IMR-90 (cell line): ENCODE results near the gene OTUB2. TPM values are rescaled to one million over a fixed set of nuclear protein-coding genes. Genes with fewer than 3 reads are reported as not detected.

Source experiments
- ATAC-seq: fragments of 200-7000 bp; cut with Tn5 transposase; 2 replicates; pipeline ENCODE4 v1.9.1; 2020; ENCODE audit warnings: low read depth, mild to moderate bottlenecking, moderate library complexity
- BruUV-seq: library from RNA; stranded (reverse); fragments of 400-500 nt; replicated peaks from 2 replicates; lab custom pipeline; 2021; lab: Mats Ljungman, UMichigan
- CTCF ChIA-PET: fragments of 300-600 bp; formaldehyde crosslinking; extraction: SDS; loops from one replicate; lab custom pipeline; 2021; ENCODE audit warnings: antibody characterized with exemption; lab: Yijun Ruan, JAX
- POLR2A ChIA-PET: fragments of 300-600 bp; sonication (Branson Sonifier 250); formaldehyde crosslinking; loops from one replicate; lab custom pipeline; 2022; ENCODE audit warnings: antibody characterized with exemption; ENCODE audit not compliant: unreplicated experiment; lab: Charles Lee
- DNase-seq: peaks from one replicate; pipeline ENCODE4 v3.0.0; 2013
- H2AFZ ChIP-seq: replicated peaks from 2 replicates; pipeline ENCODE3; 2013; ENCODE audit warnings: low read length, mild to moderate bottlenecking; ENCODE audit not compliant: poor library complexity
- H2AK5ac ChIP-seq: 2 replicates; pipeline ENCODE4 v1.6.1; 2013; ENCODE audit warnings: low read depth, low read length, inconsistent platforms
- H2AK9ac ChIP-seq: replicated peaks from 2 replicates; pipeline ENCODE3; 2013; ENCODE audit warnings: mild to moderate bottlenecking, low read depth, low read length, moderate library complexity; ENCODE audit not compliant: poor library complexity
- H2BK120ac ChIP-seq: 2 replicates; pipeline ENCODE4 v1.6.1; 2013; ENCODE audit warnings: low read depth, low read length, inconsistent platforms
- H2BK15ac ChIP-seq: 3 replicates; pipeline ENCODE4 v1.6.1; 2013; ENCODE audit warnings: low read depth, low read length, inconsistent platforms
- H2BK20ac ChIP-seq: 2 replicates; pipeline ENCODE4 v1.6.1; 2013; ENCODE audit warnings: low read depth, mild to moderate bottlenecking, inconsistent platforms, low read length, moderate library complexity
- H2BK5ac ChIP-seq: 2 replicates; pipeline ENCODE4 v1.6.1; 2013; ENCODE audit warnings: mild to moderate bottlenecking, low read depth, low read length, inconsistent platforms; ENCODE audit not compliant: poor library complexity, severe bottlenecking
- H3K14ac ChIP-seq: replicated peaks from 2 replicates; pipeline ENCODE4 v1.6.1; 2013; ENCODE audit warnings: low read depth, low read length, inconsistent platforms
- H3K18ac ChIP-seq: 2 replicates; pipeline ENCODE4 v1.6.1; 2013; ENCODE audit warnings: low read depth, low read length, control low read depth
- H3K23ac ChIP-seq: 2 replicates; pipeline ENCODE4 v1.6.1; 2013; ENCODE audit warnings: low read depth, low read length, inconsistent platforms
- H3K27ac ChIP-seq: 2 replicates; pipeline ENCODE4 v1.5.1; 2013; ENCODE audit warnings: mild to moderate bottlenecking, control low read depth, low read length; ENCODE audit not compliant: insufficient read depth
- H3K27me3 ChIP-seq: 2 replicates; pipeline ENCODE4 v1.6.1; 2013; ENCODE audit warnings: low read length; ENCODE audit not compliant: control insufficient read depth, insufficient read depth
- H3K36me3 ChIP-seq: 2 replicates; pipeline ENCODE4 v1.6.1; 2013; ENCODE audit warnings: low read length, mixed read lengths; ENCODE audit not compliant: control insufficient read depth, insufficient read depth
- H3K4ac ChIP-seq: 2 replicates; pipeline ENCODE4 v1.6.1; 2013; ENCODE audit warnings: low read depth, low read length, inconsistent platforms
- H3K4me1 ChIP-seq: 2 replicates; pipeline ENCODE4 v1.6.1; 2013; ENCODE audit warnings: low read length, mixed read lengths; ENCODE audit not compliant: control insufficient read depth, insufficient read depth
- H3K4me2 ChIP-seq: 2 replicates; pipeline ENCODE4 v1.6.1; 2013; ENCODE audit warnings: low read depth, mild to moderate bottlenecking, control low read depth, low read length, moderate library complexity
- H3K4me3 ChIP-seq: 2 replicates; pipeline ENCODE4 v1.5.1; 2013; ENCODE audit warnings: low read depth, mild to moderate bottlenecking, control low read depth, low read length, moderate library complexity; ENCODE audit not compliant: insufficient read depth
- H3K56ac ChIP-seq: 2 replicates; pipeline ENCODE4 v1.6.1; 2013; ENCODE audit warnings: low read length, inconsistent platforms; ENCODE audit not compliant: insufficient read depth; ENCODE audit errors: extremely low read depth
- H3K79me1 ChIP-seq, 2 experiments: 2 replicates each; pipeline ENCODE4 v1.6.1; 2013; ENCODE audit warnings: low read length in 2 of 2, inconsistent platforms in 1 of 2, low read depth in 1 of 2
- H3K9ac ChIP-seq: 2 replicates; pipeline ENCODE4 v1.6.1; 2013; ENCODE audit warnings: low read depth, low read length, control low read depth
- H3K9me1 ChIP-seq: 2 replicates; pipeline ENCODE4 v1.6.1; 2013; ENCODE audit warnings: low read length, inconsistent platforms; ENCODE audit not compliant: insufficient read depth
- H3K9me3 ChIP-seq: 2 replicates; pipeline ENCODE4 v1.6.1; 2013; ENCODE audit warnings: low read length; ENCODE audit not compliant: control insufficient read depth, insufficient read depth
- H4K20me1 ChIP-seq: 2 replicates; pipeline ENCODE4 v1.6.1; 2013; ENCODE audit warnings: low read length, inconsistent platforms; ENCODE audit not compliant: insufficient read depth
- H4K5ac ChIP-seq: 2 replicates; pipeline ENCODE4 v1.6.1; 2013; ENCODE audit warnings: mild to moderate bottlenecking, low read depth, low read length, control low read depth
- H4K8ac ChIP-seq, 2 experiments: 2 replicates each; pipeline ENCODE4 v1.6.1; 2013; ENCODE audit warnings: low read depth in 2 of 2, low read length in 2 of 2, control low read depth in 1 of 2, inconsistent platforms in 1 of 2
- H4K91ac ChIP-seq: 2 replicates; pipeline ENCODE4 v1.6.1; 2013; ENCODE audit warnings: low read depth, low read length, inconsistent platforms; ENCODE audit not compliant: insufficient read depth
- BHLHE40 ChIP-seq: fragments of 150-350 bp; IDR thresholded peaks from 2 replicates; pipeline ENCODE4 v1.6.1; 2016; ENCODE audit warnings: mild to moderate bottlenecking, low read depth, low read length
- MAFK ChIP-seq: IDR thresholded peaks from 2 replicates; pipeline ENCODE4 v1.6.1; 2012; ENCODE audit warnings: low read depth, low read length, improper control_type of control experiment
- MAZ ChIP-seq: IDR thresholded peaks from 2 replicates; pipeline ENCODE4 v1.6.1; 2012; ENCODE audit warnings: low read depth, mild to moderate bottlenecking, low read length, improper control_type of control experiment, moderate library complexity, borderline replicate concordance
- NFE2L2 ChIP-seq: fragments of 150-350 bp; IDR thresholded peaks from 2 replicates; pipeline ENCODE4 v1.6.1; 2016; ENCODE audit warnings: low read depth, mild to moderate bottlenecking, low read length
- WGBS, 2 experiments: methylation state at CpG; one replicate each; pipeline versions ENCODE4 v1.1.5 to v1.1.7; 2013; ENCODE audit warnings: missing lambda C conversion rate in 2 of 2; ENCODE audit not compliant: insufficient read length in 1 of 2; ENCODE audit errors: extremely low coverage in 2 of 2; 5-methylcytosine and 5-hydroxymethylcytosine counted together
- dilution Hi-C: fragments of 300-500 bp; cut with HindIII; formaldehyde crosslinking; loops from one replicate; pipeline ENCODE4 v1.14.3; 2018; ENCODE audit warnings: low sequenced_read_pairs; ENCODE audit not compliant: unreplicated experiment
- in situ Hi-C: fragments of 300-500 bp; cut with MboI; formaldehyde crosslinking; loops from 3 replicates; pipeline ENCODE4 v1.14.3; 2019; ENCODE audit warnings: low sequenced_read_pairs, inconsistent platforms, mixed read lengths
- intact Hi-C: fragments of 100-400 bp; cut with micrococcal nuclease; formaldehyde crosslinking; loops from 2 replicates; pipeline ENCODE4 v1.10.0; 2022
- polyA plus RNA-seq, 3 experiments: library from polyadenylated mRNA; depleted of rRNA; stranded (reverse); fragments of >200 nt; gene quantifications; 2 replicates each; pipeline ENCODE4 v1.2.3, GENCODE V29; 2012; ENCODE audit warnings: low replicate concordance in 1 of 3
- total RNA-seq: library from RNA; depleted of rRNA; stranded (reverse); fragments of >200 nt; gene quantifications from 2 replicates; pipeline ENCODE4 v1.2.3, GENCODE V29; 2012
- TF ChIP-seq, protein P1 (sequence below): conservative IDR thresholded peaks from 2 replicates; pipeline ENCODE4 v1.5.1; 2012; ENCODE audit warnings: mild to moderate bottlenecking, low read depth, low read length, improper control_type of control experiment
- TF ChIP-seq, protein P2 (sequence below): fragments of 150-350 bp; IDR thresholded peaks from 2 replicates; pipeline ENCODE4 v1.6.1; 2017; ENCODE audit warnings: mild to moderate bottlenecking, antibody characterized with exemption, low read length, low read depth
- TF ChIP-seq, protein P3 (sequence below): fragments of 150-350 bp; IDR thresholded peaks from 2 replicates; pipeline ENCODE4 v1.6.1; 2016; ENCODE audit warnings: low read depth, mild to moderate bottlenecking, low read length, moderate library complexity, borderline replicate concordance

OTUB2 gene
- total and polyA plus RNA-seq, 2 of the 4 experiments (the other 2 are of a cell fraction): 1.1 to 2.5 TPM

DNA sequence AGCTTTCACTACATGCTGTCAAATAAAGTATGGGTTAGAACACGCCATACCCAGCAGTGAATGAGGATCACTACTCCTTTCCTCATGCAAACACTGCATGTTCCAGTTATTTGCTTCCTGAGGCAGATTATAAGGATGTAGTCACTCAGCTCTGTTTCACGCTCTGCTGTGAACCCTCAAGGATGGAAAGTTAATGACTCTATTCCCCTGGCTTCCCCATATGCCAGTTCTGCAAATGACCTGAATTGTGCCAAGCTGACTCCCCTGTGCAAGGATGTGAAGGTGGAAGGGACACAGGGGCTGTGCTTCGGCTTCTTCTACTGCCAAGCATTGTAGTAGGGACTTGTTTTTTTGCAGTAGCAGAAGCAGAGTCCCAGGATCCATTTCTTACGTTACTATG lies 61.8 kb downstream of the OTUB2 start:
- in situ Hi-C loops (no loop called here), intact Hi-C loops (no loop called here), dilution Hi-C loops (no loop called here)
- Histone ChIP-seq H3K56ac (no peak overlapping the region), H3K27me3 (no peaks in the 10 kb centered on the region), H3K23ac (no peak overlapping the region), H4K20me1 (no peaks in the 10 kb centered on the region), H3K4me1 (no peaks in the 10 kb centered on the region; the same call in 1 of the 2 replicates), H3K4me3 (no peak overlapping the region), H2BK120ac (no peak overlapping the region), H2AFZ (no peak overlapping the region), H2BK15ac (no peak overlapping the region), H3K18ac (no peak overlapping the region), H3K4ac (no peak overlapping the region), H3K9me1 (peaks cover 6% of the 10 kb centered on the region; the same call in 1 of the 2 replicates), H4K5ac (no peak overlapping the region), H3K4me2 (no peak overlapping the region), H3K9ac (no peak overlapping the region), H2BK20ac (no peak overlapping the region), H2AK9ac (no peak overlapping the region), H2AK5ac (no peak overlapping the region), H4K91ac (no peak overlapping the region), H3K27ac (no peak overlapping the region), H2BK5ac (no peak overlapping the region), H3K14ac (no peak overlapping the region), H3K9me3 (no peaks in the 10 kb centered on the region), H3K36me3 (no peaks in the 10 kb centered on the region), H3K79me1 (peaks cover 5 to 24% of the 10 kb centered on the region in 2 experiments; a peak in 2 of 4 replicates), H4K8ac (no peak overlapping the region)
- DNase-seq: no peak
- WGBS, 2 experiments: no CpG with 5 or more reads among the region's 4 CpGs
- TF ChIP-seq MAFK (no peak), BHLHE40 (no peak), NFE2L2 (no peak), MAZ (no peak)
- TF ChIP-seq, protein P1, sequence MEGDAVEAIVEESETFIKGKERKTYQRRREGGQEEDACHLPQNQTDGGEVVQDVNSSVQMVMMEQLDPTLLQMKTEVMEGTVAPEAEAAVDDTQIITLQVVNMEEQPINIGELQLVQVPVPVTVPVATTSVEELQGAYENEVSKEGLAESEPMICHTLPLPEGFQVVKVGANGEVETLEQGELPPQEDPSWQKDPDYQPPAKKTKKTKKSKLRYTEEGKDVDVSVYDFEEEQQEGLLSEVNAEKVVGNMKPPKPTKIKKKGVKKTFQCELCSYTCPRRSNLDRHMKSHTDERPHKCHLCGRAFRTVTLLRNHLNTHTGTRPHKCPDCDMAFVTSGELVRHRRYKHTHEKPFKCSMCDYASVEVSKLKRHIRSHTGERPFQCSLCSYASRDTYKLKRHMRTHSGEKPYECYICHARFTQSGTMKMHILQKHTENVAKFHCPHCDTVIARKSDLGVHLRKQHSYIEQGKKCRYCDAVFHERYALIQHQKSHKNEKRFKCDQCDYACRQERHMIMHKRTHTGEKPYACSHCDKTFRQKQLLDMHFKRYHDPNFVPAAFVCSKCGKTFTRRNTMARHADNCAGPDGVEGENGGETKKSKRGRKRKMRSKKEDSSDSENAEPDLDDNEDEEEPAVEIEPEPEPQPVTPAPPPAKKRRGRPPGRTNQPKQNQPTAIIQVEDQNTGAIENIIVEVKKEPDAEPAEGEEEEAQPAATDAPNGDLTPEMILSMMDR: no peak
- TF ChIP-seq, protein P2, sequence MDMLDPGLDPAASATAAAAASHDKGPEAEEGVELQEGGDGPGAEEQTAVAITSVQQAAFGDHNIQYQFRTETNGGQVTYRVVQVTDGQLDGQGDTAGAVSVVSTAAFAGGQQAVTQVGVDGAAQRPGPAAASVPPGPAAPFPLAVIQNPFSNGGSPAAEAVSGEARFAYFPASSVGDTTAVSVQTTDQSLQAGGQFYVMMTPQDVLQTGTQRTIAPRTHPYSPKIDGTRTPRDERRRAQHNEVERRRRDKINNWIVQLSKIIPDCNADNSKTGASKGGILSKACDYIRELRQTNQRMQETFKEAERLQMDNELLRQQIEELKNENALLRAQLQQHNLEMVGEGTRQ: no peak
- TF ChIP-seq, protein P3, sequence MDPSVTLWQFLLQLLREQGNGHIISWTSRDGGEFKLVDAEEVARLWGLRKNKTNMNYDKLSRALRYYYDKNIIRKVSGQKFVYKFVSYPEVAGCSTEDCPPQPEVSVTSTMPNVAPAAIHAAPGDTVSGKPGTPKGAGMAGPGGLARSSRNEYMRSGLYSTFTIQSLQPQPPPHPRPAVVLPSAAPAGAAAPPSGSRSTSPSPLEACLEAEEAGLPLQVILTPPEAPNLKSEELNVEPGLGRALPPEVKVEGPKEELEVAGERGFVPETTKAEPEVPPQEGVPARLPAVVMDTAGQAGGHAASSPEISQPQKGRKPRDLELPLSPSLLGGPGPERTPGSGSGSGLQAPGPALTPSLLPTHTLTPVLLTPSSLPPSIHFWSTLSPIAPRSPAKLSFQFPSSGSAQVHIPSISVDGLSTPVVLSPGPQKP: no peak
- no peak for ATAC-seq
- ChIA-PET POLR2A (interaction anchor here (0.6 kb wide), 1 partner anchor 71 kb away, joined by 9 read pairs; no protein-coding TSS in a partner anchor), CTCF (no interaction called here)
- no TSS peak for BruUV-seq
